HepG2 (cell line): ENCODE measurements around the gene ADM. TPM values are rescaled to one million over a fixed set of nuclear protein-coding genes. Genes with fewer than 3 reads are reported as not detected.
A peak's percentile ranks its signal among the peaks of the same experiment; 100 is the strongest.

Experiments used
- ATAC-seq: fragments of 200-7000 bp; cut with Tn5 transposase; 3 replicates; pipeline ENCODE4 v1.9.1; 2020; ENCODE audit warnings: mild to moderate bottlenecking, moderate library complexity
- BruUV-seq: library from RNA; stranded (reverse); fragments of 400-500 nt; replicated peaks from 2 replicates; lab custom pipeline; 2021; lab: Mats Ljungman, UMichigan
- CTCF ChIA-PET: fragments of 300-600 bp; formaldehyde crosslinking; extraction: SDS; loops from one replicate; lab custom pipeline; 2021; ENCODE audit warnings: low total read pairs, inconsistent platforms, low intra/inter-chr PET ratio; lab: Yijun Ruan, JAX
- POLR2A ChIA-PET: fragments of 350-600 bp; sonication (Branson Sonifier 250); formaldehyde crosslinking; loops from one replicate; lab custom pipeline; 2020; ENCODE audit warnings: antibody characterized with exemption, inconsistent platforms; lab: Yijun Ruan, JAX
- DNase-seq: peaks from one replicate; pipeline ENCODE4 v3.0.0-alpha.2; 2015; ENCODE audit warnings: low spot score
- FAIRE-seq: peaks from 3 replicates; lab custom pipeline; 2011; peaks lifted over from hg19 to GRCh38; lab: Jason Lieb, UNC
- H2AFZ ChIP-seq: one replicate; pipeline ENCODE4 v1.6.1; 2011; ENCODE audit warnings: low read length, inconsistent platforms
- H3K27ac ChIP-seq: fragments of 300-600 bp; 3 replicates; pipeline ENCODE4 v1.8.0; 2011; ENCODE audit warnings: mixed run types, mild to moderate bottlenecking, mixed read lengths, low read length, inconsistent platforms; ENCODE audit not compliant: insufficient read depth; ENCODE audit errors: extremely low read length
- H3K27me3 ChIP-seq, 2 experiments: fragments of 200-600 bp in 1 of 2; 2 replicates in 1 of 2; 3 replicates in 1 of 2; pipeline versions ENCODE4 v1.6.0 to v1.8.0; 2011; ENCODE audit warnings: low read length in 2 of 2, mild to moderate bottlenecking in 2 of 2, moderate library complexity in 2 of 2, inconsistent platforms in 1 of 2; ENCODE audit not compliant: insufficient read depth in 2 of 2, control insufficient read depth in 1 of 2
- H3K36me3 ChIP-seq, 2 experiments: fragments of 200-600 bp in 1 of 2; replicated peaks in 1 of 2; 2 replicates in 1 of 2; 3 replicates in 1 of 2; pipeline versions ENCODE4 v1.5.1 to v1.8.0; 2011; ENCODE audit warnings: low read length in 2 of 2, inconsistent platforms in 1 of 2; ENCODE audit not compliant: insufficient read depth in 2 of 2, control insufficient read depth in 1 of 2
- H3K4me1 ChIP-seq: 2 replicates; pipeline ENCODE4 v1.5.1; 2012; ENCODE audit warnings: low read length, inconsistent platforms; ENCODE audit not compliant: insufficient read depth
- H3K4me2 ChIP-seq: 2 replicates; pipeline ENCODE4 v1.6.0; 2011; ENCODE audit warnings: low read depth, low read length, inconsistent platforms
- H3K4me3 ChIP-seq, 3 experiments: fragments of 200-600 bp in 1 of 3; sonication (generic), shearing (Covaris generic) in 1 of 3; replicated peaks in 1 of 3; 2 replicates each; pipeline ENCODE4 v1.5.1; 2011 to 2016; ENCODE audit warnings: low read length in 3 of 3, inconsistent platforms in 2 of 3, low read depth in 2 of 3, mild to moderate bottlenecking in 2 of 3, control low read depth in 1 of 3, mixed read lengths in 1 of 3; ENCODE audit not compliant: insufficient read depth in 1 of 3
- H3K79me2 ChIP-seq: one replicate; pipeline ENCODE4 v1.6.1; 2011; ENCODE audit warnings: low read length, inconsistent platforms; ENCODE audit not compliant: insufficient read depth
- H3K9ac ChIP-seq: 2 replicates; pipeline ENCODE4 v1.6.0; 2011; ENCODE audit warnings: mild to moderate bottlenecking, low read depth, low read length, inconsistent platforms; ENCODE audit not compliant: insufficient read depth
- H3K9me3 ChIP-seq: 2 replicates; pipeline ENCODE4 v1.5.1; 2012; ENCODE audit warnings: mild to moderate bottlenecking, low read length
- H4K20me1 ChIP-seq: 2 replicates; pipeline ENCODE4 v1.6.0; 2011; ENCODE audit warnings: inconsistent platforms, mild to moderate bottlenecking, low read length, moderate library complexity; ENCODE audit not compliant: insufficient read depth
- CBX1 ChIP-seq: IDR thresholded peaks from one replicate; pipeline ENCODE4 v1.6.1; 2016; ENCODE audit warnings: antibody characterized with exemption, low read depth
- NR0B2 ChIP-seq: sonication (generic); formaldehyde crosslinking; IDR thresholded peaks from 2 replicates; pipeline ENCODE4 v1.4.0; 2020; ENCODE audit warnings: mild to moderate bottlenecking, missing genetic modification reagents
- SIN3B ChIP-seq: fragments of 150-350 bp; IDR thresholded peaks from 2 replicates; pipeline ENCODE4 v1.6.1; 2014; ENCODE audit warnings: low read length
- ZBTB33 ChIP-seq: sonication (generic); formaldehyde crosslinking; IDR thresholded peaks from 2 replicates; pipeline ENCODE4 v1.4.0; 2020; ENCODE audit warnings: missing genetic modification reagents
- ZSCAN5A ChIP-seq: sonication (generic); formaldehyde crosslinking; IDR thresholded peaks from 2 replicates; pipeline ENCODE4 v1.8.0; 2022; ENCODE audit warnings: mild to moderate bottlenecking, missing genetic modification reagents, borderline replicate concordance
- WGBS: methylation state at CpG from one replicate; pipeline ENCODE4 v1.1.6; 2017; ENCODE audit warnings: low lambda C conversion rate; 5-methylcytosine and 5-hydroxymethylcytosine counted together
- in situ Hi-C: cut with HindIII; loops from 2 replicates; pipeline ENCODE4 v1.10.0; 2017; ENCODE audit warnings: low pct_unique_long_range_greater_than_20kb; ENCODE audit not compliant: extremely low pct_ligation_motif_present
- intact Hi-C: fragments of 100-400 bp; cut with micrococcal nuclease; formaldehyde crosslinking; loops from one replicate; pipeline ENCODE4 v1.10.0; 2022; ENCODE audit not compliant: unreplicated experiment
- polyA plus RNA-seq, 8 experiments: library from polyadenylated mRNA; depleted of rRNA in 3 of 8; stranded (reverse) in 7 of 8; unstranded in 1 of 8; fragments of >200 nt; fragmentation: Illumina TruSeq in 4 of 8; extraction: Trizol in 4 of 8; gene quantifications; 2 replicates each; pipeline versions ENCODE4 v1.2.1 to v1.2.3, GENCODE V29; 2011 to 2016; ENCODE audit warnings: low read depth in 4 of 8, missing spikeins in 1 of 8, mixed read lengths in 1 of 8; ENCODE audit not compliant: insufficient read depth in 1 of 8
- total RNA-seq, 5 experiments: library from RNA; depleted of rRNA; stranded (reverse); fragments of >200 nt; fragmentation: Illumina TruSeq; extraction: Trizol; gene quantifications; 2 replicates each; pipeline ENCODE4 v1.2.3, GENCODE V29; 2016; ENCODE audit warnings: low read depth in 1 of 5

The ADM gene
- total and polyA plus RNA-seq, 2 of the 13 experiments (the other 11 are each of a cell fraction or from before 2014, with no cell fraction given) = 10.7 to 26.1 TPM

GRCh38 chr11:10272132-10272531 lies 32.7 kb upstream of the ADM start:
- 96% methylated on average over 7 of the region's 11 CpGs for WGBS
- Histone ChIP-seq H4K20me1 (no peaks in the 10 kb centered on the region), H3K4me1 (no peaks in the 10 kb centered on the region), H3K9me3 (no peaks in the 10 kb centered on the region), H3K27me3 (no peaks in the 10 kb centered on the region), H2AFZ (no peak overlapping the region), H3K79me2 (peaks cover 11% of the 10 kb centered on the region), H3K4me2 (no peak overlapping the region), H3K36me3 (no peaks in the 10 kb centered on the region), H3K9ac (no peak overlapping the region), H3K27ac (no peak overlapping the region), H3K4me3 (no peak overlapping the region)
- intact Hi-C loops (no loop called here), in situ Hi-C loops (no loop called here)
- DNase-seq (no peak), ATAC-seq (no peak), FAIRE-seq (no peak)
- BruUV-seq = no TSS peak
- ChIA-PET CTCF (no interaction called here), POLR2A (no interaction called here)
- 0 out of 2 replicates have a peak, but pooled peaks have one; percentile 13 for TF ChIP-seq ZBTB33 (CRISPR knock-in tag)
- TF ChIP-seq NR0B2 (CRISPR knock-in tag) = no peak
- TF ChIP-seq ZSCAN5A (CRISPR knock-in tag) = no peak
- TF ChIP-seq CBX1 = no peak
- TF ChIP-seq SIN3B = no peak
